ENCODE results near the gene UBA6. TPM values are rescaled to one million over a fixed set of nuclear protein-coding genes. Genes with fewer than 3 reads are reported as not detected.

Gene UBA6
- total RNA-seq, 1 donor = 138 TPM

- no peak for DNase-seq (ENCODE audit: low read depth)
- TF ChIP-seq CTCF (IDR thresholded peaks at IDR 0.05; ENCODE audit: insufficient read depth, low read length) = no peak
- H3K4me3 ChIP-seq (ENCODE audit: low read depth, low read length) = no peak overlapping the region
Observed at GRCh38 chr4:67616478-67616877, 84.5 kb downstream of the UBA6 start.

GRCh38 chr4:67615119-67615518, 85.8 kb downstream of the UBA6 start:
- TF ChIP-seq CTCF (IDR thresholded peaks at IDR 0.05; ENCODE audit: insufficient read depth, low read length) = no peak
- no peak for DNase-seq (ENCODE audit: low read depth)

GRCh38 chr4:67614186-67614585, 86.8 kb downstream of the UBA6 start:
- DNase-seq (ENCODE audit: low read depth) = no peak
- H3K4me3 ChIP-seq (ENCODE audit: low read depth, low read length) = no peak overlapping the region
- TF ChIP-seq CTCF (IDR thresholded peaks at IDR 0.05; ENCODE audit: insufficient read depth, low read length) = no peak

More at GRCh38 chr4:67615119-67615518, 85.8 kb downstream of the UBA6 start:
- H3K4me3 ChIP-seq (ENCODE audit: low read depth, low read length) = no peak overlapping the region

GRCh38 chr4:67608027-67608426, 92.9 kb downstream of the UBA6 start:
- H3K4me3 ChIP-seq (ENCODE audit: low read depth, low read length) = no peak overlapping the region
- no peak for DNase-seq (ENCODE audit: low read depth)
- no peak for TF ChIP-seq CTCF (IDR thresholded peaks at IDR 0.05; ENCODE audit: insufficient read depth, low read length)

- no peak overlapping the region for H3K4me3 ChIP-seq (ENCODE audit: low read depth, low read length)
- no peak for TF ChIP-seq CTCF (IDR thresholded peaks at IDR 0.05; ENCODE audit: insufficient read depth, low read length)
- peak; percentile 32 for DNase-seq (ENCODE audit: low read depth)
Observed at GRCh38 chr4:67604749-67605148, 96.2 kb downstream of the UBA6 start.

- no peak for DNase-seq (ENCODE audit: low read depth)
- no peak for TF ChIP-seq CTCF (IDR thresholded peaks at IDR 0.05; ENCODE audit: insufficient read depth, low read length)
- H3K4me3 ChIP-seq (ENCODE audit: low read depth, low read length) = no peak overlapping the region
Observed at GRCh38 chr4:67604029-67604381, 97.0 kb downstream of the UBA6 start.

GRCh38 chr4:67603310-67604028, 97.5 kb downstream of the UBA6 start:
- no peak overlapping the region for H3K4me3 ChIP-seq (ENCODE audit: low read depth, low read length)
- DNase-seq (ENCODE audit: low read depth) = no peak
- TF ChIP-seq CTCF (IDR thresholded peaks at IDR 0.05; ENCODE audit: insufficient read depth, low read length) = no peak

Measured in fibroblast of the aortic adventitia (primary cell).